HCT116 (cell line): ENCODE results near the gene LGR6. TPM values are rescaled to one million over a fixed set of nuclear protein-coding genes. Genes with fewer than 3 reads are reported as not detected.
"Not testable (repeated sequence)": the region's sequence is repeated elsewhere in the genome, so short reads cannot be mapped to it uniquely, and the experiment has no call there.

Experiments used
- ATAC-seq: fragments of 200-7000 bp; cut with Tn5 transposase; 2 replicates; pipeline ENCODE4 v1.9.1; 2020; ENCODE audit warnings: mild to moderate bottlenecking, moderate library complexity
- BruUV-seq: library from RNA; stranded (reverse); fragments of 400-500 nt; replicated peaks from 2 replicates; lab custom pipeline; 2021; lab: Mats Ljungman, UMichigan
- CTCF ChIA-PET: fragments of 300-600 bp; sonication (Branson Sonifier 250); formaldehyde crosslinking; loops from one replicate; lab custom pipeline; 2021; ENCODE audit warnings: antibody characterized with exemption; lab: Charles Lee
- POLR2A ChIA-PET: fragments of 300-600, 350-600 bp; sonication (Branson Sonifier 250); formaldehyde crosslinking; loops from one replicate; lab custom pipeline; 2021; ENCODE audit warnings: antibody characterized with exemption; lab: Charles Lee
- RAD21 ChIA-PET, 2 experiments: fragments of 300-600 bp; sonication (Branson Sonifier 250); formaldehyde crosslinking; loops; one replicate each; lab custom pipeline; 2023; ENCODE audit warnings: low total read pairs in 2 of 2; ENCODE audit not compliant: uncharacterized antibody in 2 of 2, unreplicated experiment in 2 of 2, low non-redundant PET in 1 of 2; lab: Charles Lee
- DNase-seq: peaks from one replicate; pipeline ENCODE4 v3.0.0-alpha.2; 2010; ENCODE audit warnings: low read depth, low spot score
- H2AFZ ChIP-seq: fragments of 200-600 bp; shearing (Covaris generic), sonication (generic); 2 replicates; pipeline ENCODE4 v1.6.1; 2017; ENCODE audit warnings: low read depth, mixed run types, mixed read lengths, antibody characterized with exemption, low read length; ENCODE audit not compliant: poor library complexity, severe bottlenecking
- H3K27ac ChIP-seq: 2 replicates; pipeline ENCODE4 v1.5.1; 2012; ENCODE audit warnings: low read depth, low read length
- H3K27me3 ChIP-seq: fragments of 200-600 bp; sonication (generic); 2 replicates; pipeline ENCODE4 v1.6.1; 2016; ENCODE audit warnings: mixed run types, low read length, mixed read lengths; ENCODE audit not compliant: insufficient read depth
- H3K36me3 ChIP-seq, 2 experiments: fragments of 200-500 bp in 1 of 2; fragments of 200-600 bp in 1 of 2; sonication (Bioruptor generic) in 1 of 2; sonication (generic) in 1 of 2; 2 replicates each; pipeline versions ENCODE4 v1.5.1 to v1.6.1; 2014 to 2016; ENCODE audit warnings: low read length in 2 of 2, inconsistent platforms in 1 of 2, mixed read lengths in 1 of 2, mixed run types in 1 of 2; ENCODE audit not compliant: insufficient read depth in 2 of 2, control insufficient read depth in 1 of 2
- H3K4me1 ChIP-seq, 2 experiments: fragments of 200-600 bp in 1 of 2; sonication (generic) in 1 of 2; 2 replicates each; pipeline versions ENCODE4 v1.5.1 to v1.6.1; 2012 to 2017; ENCODE audit warnings: low read length in 2 of 2, inconsistent platforms in 1 of 2, mild to moderate bottlenecking in 1 of 2, mixed read lengths in 1 of 2, mixed run types in 1 of 2, moderate library complexity in 1 of 2; ENCODE audit not compliant: insufficient read depth in 2 of 2, control insufficient read depth in 1 of 2
- H3K4me2 ChIP-seq: fragments of 200-600 bp; sonication (generic); 2 replicates; pipeline ENCODE4 v1.6.1; 2017; ENCODE audit warnings: mixed run types, low read length, mixed read lengths
- H3K4me3 ChIP-seq, 2 experiments: fragments of 200-600 bp in 1 of 2; sonication (generic) in 1 of 2; replicated peaks in 1 of 2; 2 replicates each; pipeline ENCODE4 v1.5.1; 2011 to 2016; ENCODE audit warnings: low read length in 2 of 2, control low read depth in 1 of 2, low read depth in 1 of 2, mild to moderate bottlenecking in 1 of 2, mixed read lengths in 1 of 2, mixed run types in 1 of 2
- H3K79me2 ChIP-seq: fragments of 200-600 bp; sonication (generic); 2 replicates; pipeline ENCODE4 v1.6.1; 2017; ENCODE audit warnings: mild to moderate bottlenecking, mixed run types, low read length, moderate library complexity, mixed read lengths; ENCODE audit not compliant: insufficient read depth
- H3K9ac ChIP-seq: fragments of 200-600 bp; sonication (generic); 2 replicates; pipeline ENCODE4 v1.6.1; 2016; ENCODE audit warnings: low read length, mixed read lengths
- H3K9me2 ChIP-seq: fragments of 200-600 bp; sonication (generic), shearing (Covaris generic); 2 replicates; pipeline ENCODE4 v1.6.1; 2017; ENCODE audit warnings: mixed run types, mild to moderate bottlenecking, moderate library complexity; ENCODE audit not compliant: insufficient read depth
- H3K9me3 ChIP-seq, 2 experiments: fragments of 200-500 bp in 1 of 2; fragments of 200-600 bp in 1 of 2; sonication (Bioruptor generic) in 1 of 2; sonication (generic) in 1 of 2; 2 replicates each; pipeline ENCODE4 v1.6.1; 2014 to 2017; ENCODE audit warnings: low read length in 2 of 2, mixed read lengths in 2 of 2, inconsistent platforms in 1 of 2, low read depth in 1 of 2, mild to moderate bottlenecking in 1 of 2, mixed run types in 1 of 2, moderate library complexity in 1 of 2; ENCODE audit not compliant: control insufficient read depth in 1 of 2, insufficient read depth in 1 of 2
- H4K20me1 ChIP-seq: fragments of 200-600 bp; sonication (generic), shearing (Covaris generic); 2 replicates; pipeline ENCODE4 v1.6.1; 2017; ENCODE audit warnings: mixed run types, mild to moderate bottlenecking, moderate library complexity; ENCODE audit not compliant: insufficient read depth
- CTCF ChIP-seq, 3 experiments: fragments of 200-600 bp in 1 of 3; sonication (generic) in 1 of 3; IDR thresholded peaks in 2 of 3; conservative IDR thresholded peaks in 1 of 3; 2 replicates each; pipeline ENCODE4 v1.5.1; 2012 to 2017; ENCODE audit warnings: low read depth in 2 of 3, low read length in 2 of 3, antibody characterized with exemption in 1 of 3, borderline replicate concordance in 1 of 3, control low read depth in 1 of 3, mild to moderate bottlenecking in 1 of 3, mixed read lengths in 1 of 3, mixed run types in 1 of 3, moderate library complexity in 1 of 3; ENCODE audit not compliant: insufficient read depth in 1 of 3
- EZH2 ChIP-seq: fragments of 200-600 bp; sonication (generic); IDR thresholded peaks from 2 replicates; pipeline ENCODE4 v1.6.1; 2017; ENCODE audit warnings: antibody characterized with exemption, mixed run types
- FOSL1 ChIP-seq: IDR thresholded peaks from 2 replicates; pipeline ENCODE4 v1.6.1; 2012; ENCODE audit warnings: low read depth
- ZBTB33 ChIP-seq: IDR thresholded peaks from 2 replicates; pipeline ENCODE4 v1.6.1; 2011; ENCODE audit warnings: mild to moderate bottlenecking, low read length, moderate library complexity; ENCODE audit not compliant: insufficient replicate concordance; ENCODE audit errors: extremely low read depth
- intact Hi-C: fragments of 100-400 bp; cut with micrococcal nuclease; formaldehyde crosslinking; loops from 2 replicates; pipeline ENCODE4 v1.10.0; 2022
- total RNA-seq: library from RNA; stranded (reverse); gene quantifications from one replicate; pipeline ENCODE4 v1.2.1, GENCODE V29; 2021; ENCODE audit not compliant: unreplicated experiment

LGR6 gene
- total RNA-seq, 1 experiment from 2014 or later, result 0.20 TPM

GRCh38 chr1:202189918-202190715, 3.5 kb upstream of the LGR6 start:
- CTCF ChIA-PET, result interaction anchor here (0.6 to 2.9 kb wide), 14 partner anchors 10 to 530 kb away, joined by 3 to 31 read pairs (median 4); partner anchors contain the start of gene UBE2T
- POLR2A ChIA-PET, result interaction anchor here (1.3 kb wide), 1 partner anchor 180 kb away, joined by 3 read pairs; the partner anchor contains the start of gene ELF3
- no peak overlapping the region for H3K9ac ChIP-seq
- no peak overlapping the region for H2AFZ ChIP-seq
- BruUV-seq, result no TSS peak
- H3K79me2 ChIP-seq, result no peaks in the 10 kb centered on the region
- no peak overlapping the region for H3K4me2 ChIP-seq
- peak in 2 of 3 experiments; percentile 33 to 41; a peak in 3 of 6 replicates for TF ChIP-seq CTCF (IDR thresholded peaks at IDR 0.05 in 2 of 3, conservative IDR thresholded peaks at IDR 0.05 in 1 of 3; ENCODE audit: borderline replicate concordance in 1 of 3, insufficient read depth in 1 of 3, low read depth in 2 of 3, low read length in 2 of 3)
- no peak for TF ChIP-seq FOSL1
- TF ChIP-seq EZH2, result no peak
- no peak for TF ChIP-seq ZBTB33
- no peak for DNase-seq
- H3K4me3 ChIP-seq, result no peak overlapping the region
- peak; percentile 45 for ATAC-seq
- H3K4me1 ChIP-seq, result peaks cover 0 to under 1% of the 10 kb centered on the region in 2 experiments; a peak in 2 of 4 replicates
- no peaks in the 10 kb centered on the region for H3K9me2 ChIP-seq
- no peaks in the 10 kb centered on the region for H4K20me1 ChIP-seq
- intact Hi-C loops, result loop anchor here (1.0 to 10.0 kb wide), 3 partner anchors 47 to 435 kb away; no protein-coding TSS in a partner anchor
- no peaks in the 10 kb centered on the region for H3K36me3 ChIP-seq
- H3K9me3 ChIP-seq, result no peaks in the 10 kb centered on the region
- H3K27ac ChIP-seq, result no peak overlapping the region
- RAD21 ChIA-PET, result interaction anchor here (0.6 to 0.7 kb wide), 2 partner anchors 16 to 75 kb away, joined by 3 read pairs; no protein-coding TSS in a partner anchor
- H3K27me3 ChIP-seq, result no peaks in the 10 kb centered on the region; the same call in 1 of the 2 replicates

GRCh38 chr1:202191391-202191790, 2.2 kb upstream of the LGR6 start:
- POLR2A ChIA-PET, result not testable (repeated sequence)

More at GRCh38 chr1:202191391-202191790, 2.2 kb upstream of the LGR6 start:
- H4K20me1 ChIP-seq, H3K9ac ChIP-seq, H3K27ac ChIP-seq, CTCF ChIA-PET, H3K36me3 ChIP-seq, H3K4me2 ChIP-seq, H3K4me1 ChIP-seq, H3K27me3 ChIP-seq, H3K9me2 ChIP-seq, H3K4me3 ChIP-seq, H3K9me3 ChIP-seq, ATAC-seq, H2AFZ ChIP-seq, DNase-seq, RAD21 ChIA-PET, BruUV-seq, H3K79me2 ChIP-seq: not testable (repeated sequence)
- intact Hi-C loops, result loop anchor here (5.0 kb wide), 1 partner anchor 46 kb away; no protein-coding TSS in a partner anchor
